B cell (primary cell): ENCODE data around the gene ASPSCR1.

ENCODE experiments used
- CTCF ChIP-seq: fragments of 200-600 bp; IDR thresholded peaks from one replicate; pipeline ENCODE4 v1.8.0; 2022; ENCODE audit warnings: antibody characterized with exemption, mild to moderate bottlenecking
- EZH2 ChIP-seq: IDR thresholded peaks from 2 replicates; pipeline ENCODE4 v1.6.1; 2012; ENCODE audit warnings: borderline replicate concordance, low read depth, mild to moderate bottlenecking, moderate library complexity, low read length; ENCODE audit not compliant: insufficient read depth, poor library complexity, severe bottlenecking

DNA sequence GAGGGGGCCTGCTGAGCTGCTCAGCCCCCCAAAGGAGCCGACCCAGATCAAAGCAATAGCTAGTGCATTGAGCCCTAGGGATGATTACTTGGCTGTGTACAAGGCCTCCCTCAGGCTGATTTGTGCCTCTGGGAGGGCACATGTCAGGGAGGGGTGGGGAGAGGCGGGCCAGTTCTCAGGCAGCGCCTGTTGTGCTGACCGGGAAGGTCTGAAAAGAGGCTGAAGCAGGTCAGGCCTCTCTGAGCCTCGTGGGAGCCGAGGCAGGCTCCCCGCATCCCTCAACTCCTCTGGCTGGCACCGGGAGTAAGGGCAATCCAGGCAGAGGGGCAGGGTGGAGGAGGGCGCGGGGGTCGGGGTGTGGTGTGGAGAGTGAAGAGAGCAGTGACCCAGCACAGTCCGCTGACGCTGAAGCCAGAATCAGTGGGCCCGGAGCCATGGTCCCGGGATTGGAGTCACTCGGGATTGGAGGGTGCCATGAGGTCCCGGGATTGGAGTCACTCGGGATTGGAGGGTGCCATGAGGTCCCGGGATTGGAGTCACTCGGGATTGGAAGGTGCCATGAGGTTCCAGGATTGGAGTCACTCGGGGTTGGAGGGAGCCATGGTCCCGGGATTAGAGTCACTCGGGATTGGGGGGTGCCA lies 57.1 kb downstream of the ASPSCR1 start:
- TF ChIP-seq CTCF (no peak), EZH2 (no peak)
